GM19467 (cell line): ENCODE measurements around the gene RASA3.

Source experiments
- ATAC-seq: cut with Tn5 transposase; IDR thresholded peaks from one replicate; pipeline ENCODE4 v1.9.1; 2021; ENCODE audit warnings: mild to moderate bottlenecking, moderate library complexity; ENCODE audit not compliant: unreplicated experiment

RASA3 gene

GRCh38 chr13:114041493-114041892 lies 90.9 kb downstream of the RASA3 start:
- ATAC-seq: no peak

GRCh38 chr13:114039471-114040141 lies 92.8 kb downstream of the RASA3 start:
- no peak for ATAC-seq

- ATAC-seq: no peak
Observed at GRCh38 chr13:114038900-114039299, 93.5 kb downstream of the RASA3 start.

- ATAC-seq: no peak
Observed at GRCh38 chr13:114038211-114038613, 94.2 kb downstream of the RASA3 start.

- no peak for ATAC-seq
Observed at GRCh38 chr13:114037674-114038073, 94.7 kb downstream of the RASA3 start.

GRCh38 chr13:114035583-114036531 lies 96.6 kb downstream of the RASA3 start:
- ATAC-seq: no peak

- no peak for ATAC-seq
Observed at GRCh38 chr13:114035186-114035582, 97.2 kb downstream of the RASA3 start.

GRCh38 chr13:114034481-114034891 lies 97.9 kb downstream of the RASA3 start:
- ATAC-seq: no peak

- no peak for ATAC-seq
Observed at GRCh38 chr13:114033541-114034315, 98.7 kb downstream of the RASA3 start.

GRCh38 chr13:114032126-114032799 lies 100.2 kb downstream of the RASA3 start:
- ATAC-seq: no peak

- no peak for ATAC-seq
Observed at GRCh38 chr13:114031631-114032030, 100.8 kb downstream of the RASA3 start.

GRCh38 chr13:114030666-114031610 lies 101.5 kb downstream of the RASA3 start:
- no peak for ATAC-seq

- no peak for ATAC-seq
Observed at GRCh38 chr13:114029866-114030625, 102.4 kb downstream of the RASA3 start.

- ATAC-seq: no peak
Observed at GRCh38 chr13:114027826-114028225, 104.6 kb downstream of the RASA3 start.

- ATAC-seq: no peak
Observed at GRCh38 chr13:114027046-114027715, 105.2 kb downstream of the RASA3 start.

- no peak for ATAC-seq
Observed at GRCh38 chr13:114026481-114026880, 105.9 kb downstream of the RASA3 start.

- no peak for ATAC-seq
Observed at GRCh38 chr13:114025714-114026431, 106.5 kb downstream of the RASA3 start.

- no peak for ATAC-seq
Observed at GRCh38 chr13:114025405-114025713, 107.1 kb downstream of the RASA3 start.
